Measurements from ENCODE around the gene HNRNPA1L2.
"Not testable (repeated sequence)": the region's sequence is repeated elsewhere in the genome, so short reads cannot be mapped to it uniquely, and the experiment has no call there.

The HNRNPA1L2 gene

GRCh38 chr13:52642131-52642530 is at the start of gene HNRNPA1L2:
Gene HNRNPA1L2 (plus strand): TSS chr13:52642431. CDS start chr13:52642493, 62 bp downstream.
- Mint-ChIP-seq H3K4me1 (no peaks in the 10 kb centered on the region), H3K27me3 (no peaks in the 10 kb centered on the region), H3K36me3 (ENCODE audit: insufficient read depth) (peaks cover 26% of the 10 kb centered on the region), H3K4me3 (no peak within 1 kb of the TSS), H3K9me3 (no peaks in the 10 kb centered on the region), H3K27ac (ENCODE audit: low read depth) (no peak within 1 kb of the TSS)
- DNase-seq (ENCODE audit: low spot score in 2 of 2) = no peak
- ATAC-seq (replicated peaks; ENCODE audit: extremely low read depth, poor library complexity, severe bottlenecking) = no peak

DNA sequence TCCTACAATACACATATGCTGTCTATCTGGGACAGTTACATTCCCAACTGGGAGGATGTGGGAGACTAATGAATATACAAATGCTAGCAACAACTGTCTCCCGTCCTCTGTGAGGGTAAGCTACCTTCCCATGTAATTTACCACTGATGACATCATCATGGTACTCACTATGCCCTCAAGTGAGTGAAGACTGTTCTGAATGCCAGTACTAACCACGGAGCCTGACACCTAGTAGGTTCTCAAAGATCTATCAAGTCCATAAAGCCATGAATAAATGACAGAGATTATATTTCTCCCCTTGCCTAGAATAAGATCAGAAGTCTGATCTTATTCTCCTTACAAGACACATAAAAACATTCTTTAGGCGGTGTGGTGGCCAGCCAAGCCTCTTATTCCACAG is 49.1 kb upstream of the HNRNPA1L2 start:
- not testable (repeated sequence) for H3K27ac Mint-ChIP-seq (ENCODE audit: low read depth); DNase-seq (ENCODE audit: low spot score in 2 of 2); H3K9me3 Mint-ChIP-seq; H3K4me3 Mint-ChIP-seq; H3K4me1 Mint-ChIP-seq; ATAC-seq (replicated peaks; ENCODE audit: extremely low read depth, poor library complexity, severe bottlenecking); H3K36me3 Mint-ChIP-seq (ENCODE audit: insufficient read depth)
- peaks cover 92% of the 10 kb centered on the region for H3K27me3 Mint-ChIP-seq

DNA sequence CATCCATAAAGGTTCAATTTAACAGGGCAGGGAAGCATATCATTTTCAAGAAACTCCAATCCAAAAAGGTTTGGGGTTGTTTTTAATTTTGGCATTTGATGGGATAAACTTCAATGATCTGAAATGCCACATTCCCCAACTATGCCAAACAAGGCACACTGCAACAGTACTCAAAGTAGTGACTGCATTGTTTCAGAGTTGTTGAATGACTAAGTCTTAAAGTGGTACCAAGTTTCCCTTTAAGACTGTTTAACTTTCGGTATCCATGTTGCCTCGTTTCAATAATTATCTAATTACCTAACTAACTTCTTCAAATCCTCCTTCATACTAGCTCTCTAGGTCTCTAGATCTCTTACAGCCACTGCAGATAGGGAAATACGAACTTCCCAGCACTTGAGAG is 48.4 kb upstream of the HNRNPA1L2 start:
- H3K27ac Mint-ChIP-seq (ENCODE audit: low read depth); H3K4me1 Mint-ChIP-seq; H3K36me3 Mint-ChIP-seq (ENCODE audit: insufficient read depth); ATAC-seq (replicated peaks; ENCODE audit: extremely low read depth, poor library complexity, severe bottlenecking); H3K9me3 Mint-ChIP-seq; DNase-seq (ENCODE audit: low spot score in 2 of 2); H3K4me3 Mint-ChIP-seq: not testable (repeated sequence)
- H3K27me3 Mint-ChIP-seq = peaks cover 88% of the 10 kb centered on the region

GRCh38 chr13:52594295-52594694 is 47.9 kb upstream of the HNRNPA1L2 start:
- H3K36me3 Mint-ChIP-seq (ENCODE audit: insufficient read depth); DNase-seq (ENCODE audit: low spot score in 2 of 2); H3K27ac Mint-ChIP-seq (ENCODE audit: low read depth); H3K4me3 Mint-ChIP-seq; H3K9me3 Mint-ChIP-seq; ATAC-seq (replicated peaks; ENCODE audit: extremely low read depth, poor library complexity, severe bottlenecking); H3K4me1 Mint-ChIP-seq: not testable (repeated sequence)
- H3K27me3 Mint-ChIP-seq = peaks cover 88% of the 10 kb centered on the region

- H3K4me1 Mint-ChIP-seq = no peaks in the 10 kb centered on the region
- peaks cover 68% of the 10 kb centered on the region for H3K27me3 Mint-ChIP-seq
- no peak for ATAC-seq (replicated peaks; ENCODE audit: extremely low read depth, poor library complexity, severe bottlenecking)
- no peak for DNase-seq (ENCODE audit: low spot score in 2 of 2)
- no peak overlapping the region for H3K4me3 Mint-ChIP-seq
- H3K27ac Mint-ChIP-seq (ENCODE audit: low read depth) = no peak overlapping the region
- H3K9me3 Mint-ChIP-seq = no peaks in the 10 kb centered on the region
- peaks cover 2% of the 10 kb centered on the region for H3K36me3 Mint-ChIP-seq (ENCODE audit: insufficient read depth)
These were observed 44.6 kb upstream of the HNRNPA1L2 start for GRCh38 chr13:52597676-52598075.

DNA sequence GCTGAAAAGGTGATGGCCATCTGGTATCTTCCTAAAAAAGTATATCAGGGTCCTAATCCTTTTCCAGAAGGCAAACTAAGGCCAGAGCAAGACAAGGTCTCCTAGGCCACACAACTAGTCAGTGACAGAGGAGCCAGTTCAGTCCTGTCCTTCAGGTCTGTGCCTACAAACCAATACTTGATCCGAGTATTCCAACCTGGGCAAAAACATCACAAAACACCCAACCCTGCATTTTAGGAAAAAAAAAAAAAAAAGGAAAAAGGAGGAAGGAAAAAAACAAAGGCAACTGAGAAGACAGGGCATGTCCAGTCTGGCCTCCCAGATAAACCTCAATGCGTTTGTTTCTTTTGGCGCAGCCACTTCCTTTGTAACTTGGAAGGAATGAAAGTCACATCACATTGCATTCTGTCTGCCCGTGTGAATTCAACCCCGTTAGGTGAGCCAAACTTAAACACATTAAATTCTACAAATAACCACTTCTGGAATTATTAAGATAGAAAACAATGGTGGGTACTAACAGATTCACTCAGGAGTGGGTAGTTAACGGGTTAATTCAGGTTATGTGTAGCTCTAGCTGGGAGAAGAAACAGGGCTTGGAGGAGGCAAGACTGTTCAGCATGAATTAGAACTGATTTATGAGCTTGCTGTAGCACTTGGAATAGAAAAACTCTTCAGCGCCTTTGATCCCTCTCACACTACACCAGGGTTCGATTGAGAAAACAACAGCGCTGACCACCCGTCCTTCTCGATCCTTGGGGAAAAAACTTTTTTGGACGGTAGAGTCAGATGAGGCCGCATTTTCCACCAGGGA is 43.0 kb upstream of the HNRNPA1L2 start:
- H3K27ac Mint-ChIP-seq (ENCODE audit: low read depth) = no peak overlapping the region
- peak overlapping the region; percentile 54 for H3K4me3 Mint-ChIP-seq
- ATAC-seq (replicated peaks; ENCODE audit: extremely low read depth, poor library complexity, severe bottlenecking) (no peak), DNase-seq (ENCODE audit: low spot score in 2 of 2) (no peak)
- no peaks in the 10 kb centered on the region for H3K9me3 Mint-ChIP-seq
- H3K36me3 Mint-ChIP-seq (ENCODE audit: insufficient read depth) = peaks cover 2% of the 10 kb centered on the region
- no peaks in the 10 kb centered on the region for H3K4me1 Mint-ChIP-seq
- H3K27me3 Mint-ChIP-seq = peaks cover 61% of the 10 kb centered on the region

GRCh38 chr13:52599848-52600603 is 42.2 kb upstream of the HNRNPA1L2 start:
- Mint-ChIP-seq H3K27me3 (peaks cover 54% of the 10 kb centered on the region), H3K9me3 (no peaks in the 10 kb centered on the region), H3K27ac (ENCODE audit: low read depth) (no peak overlapping the region), H3K36me3 (ENCODE audit: insufficient read depth) (peaks cover 2% of the 10 kb centered on the region), H3K4me3 (peak overlapping the region; percentile 54), H3K4me1 (no peaks in the 10 kb centered on the region)
- ATAC-seq (replicated peaks; ENCODE audit: extremely low read depth, poor library complexity, severe bottlenecking) (no peak), DNase-seq (ENCODE audit: low spot score in 2 of 2) (no peak)

DNA sequence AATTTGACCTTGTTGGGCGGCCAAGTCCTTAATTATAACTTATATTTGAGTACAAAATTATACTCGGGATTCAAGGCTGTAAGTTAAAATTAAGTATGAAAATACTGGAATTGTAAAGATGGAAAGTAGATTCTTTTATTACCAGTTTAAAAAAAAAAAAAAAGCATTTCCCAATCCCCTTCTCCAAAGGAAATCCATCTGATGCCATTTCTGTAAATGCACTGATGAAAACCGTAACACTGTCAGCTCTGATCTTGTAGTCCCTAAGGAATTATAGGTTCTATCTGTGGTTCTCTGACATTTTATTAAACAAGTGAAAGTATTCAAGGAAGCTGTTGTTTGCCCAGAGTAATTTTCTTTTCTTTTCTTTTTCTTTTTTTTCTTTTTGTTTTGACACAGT is 41.6 kb upstream of the HNRNPA1L2 start:
- ATAC-seq (replicated peaks; ENCODE audit: extremely low read depth, poor library complexity, severe bottlenecking) = no peak
- no peaks in the 10 kb centered on the region for H3K4me1 Mint-ChIP-seq
- peaks cover 2% of the 10 kb centered on the region for H3K36me3 Mint-ChIP-seq (ENCODE audit: insufficient read depth)
- H3K4me3 Mint-ChIP-seq = no peak overlapping the region
- no peak overlapping the region for H3K27ac Mint-ChIP-seq (ENCODE audit: low read depth)
- H3K27me3 Mint-ChIP-seq = peaks cover 47% of the 10 kb centered on the region
- no peak for DNase-seq (ENCODE audit: low spot score in 2 of 2)
- no peaks in the 10 kb centered on the region for H3K9me3 Mint-ChIP-seq

- H3K36me3 Mint-ChIP-seq (ENCODE audit: insufficient read depth); DNase-seq (ENCODE audit: low spot score in 2 of 2); H3K4me3 Mint-ChIP-seq; H3K4me1 Mint-ChIP-seq; H3K9me3 Mint-ChIP-seq; ATAC-seq (replicated peaks; ENCODE audit: extremely low read depth, poor library complexity, severe bottlenecking); H3K27ac Mint-ChIP-seq (ENCODE audit: low read depth): not testable (repeated sequence)
- H3K27me3 Mint-ChIP-seq = peaks cover 24% of the 10 kb centered on the region
These were observed 38.9 kb upstream of the HNRNPA1L2 start for GRCh38 chr13:52603316-52603715.

- H3K27me3 Mint-ChIP-seq = peaks cover 21% of the 10 kb centered on the region
- not testable (repeated sequence) for H3K9me3 Mint-ChIP-seq; H3K36me3 Mint-ChIP-seq (ENCODE audit: insufficient read depth); H3K4me3 Mint-ChIP-seq; ATAC-seq (replicated peaks; ENCODE audit: extremely low read depth, poor library complexity, severe bottlenecking); H3K27ac Mint-ChIP-seq (ENCODE audit: low read depth); DNase-seq (ENCODE audit: low spot score in 2 of 2)
- H3K4me1 Mint-ChIP-seq = peaks cover 10% of the 10 kb centered on the region
These were observed 36.1 kb upstream of the HNRNPA1L2 start for GRCh38 chr13:52606126-52606525.

- peaks cover 10% of the 10 kb centered on the region for H3K4me1 Mint-ChIP-seq
- not testable (repeated sequence) for ATAC-seq (replicated peaks; ENCODE audit: extremely low read depth, poor library complexity, severe bottlenecking); DNase-seq (ENCODE audit: low spot score in 2 of 2); H3K9me3 Mint-ChIP-seq; H3K36me3 Mint-ChIP-seq (ENCODE audit: insufficient read depth); H3K4me3 Mint-ChIP-seq
- peak overlapping the region; percentile 73 for H3K27ac Mint-ChIP-seq (ENCODE audit: low read depth)
- peaks cover 27% of the 10 kb centered on the region for H3K27me3 Mint-ChIP-seq
These were observed 35.4 kb upstream of the HNRNPA1L2 start for GRCh38 chr13:52606795-52607194.

DNA sequence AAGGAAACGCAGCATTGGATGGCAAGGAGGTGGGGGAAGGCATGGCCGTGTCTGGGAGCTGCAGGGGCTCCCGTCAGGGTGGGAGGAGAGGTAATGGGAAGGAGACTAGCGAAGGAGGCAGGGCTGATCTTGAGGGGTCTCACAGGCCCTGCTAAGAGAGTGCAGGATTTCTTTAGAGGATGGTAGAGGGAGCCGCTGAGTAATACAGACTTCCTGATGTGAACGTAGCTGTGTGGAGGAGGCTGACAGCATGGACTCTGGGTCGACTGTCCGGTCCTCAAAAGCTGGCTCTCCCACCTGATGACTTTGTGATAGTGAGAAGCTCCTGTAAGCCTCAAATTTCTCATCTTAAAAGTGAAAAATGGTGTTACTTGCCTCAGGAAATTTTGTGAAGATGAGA is 34.0 kb upstream of the HNRNPA1L2 start:
- DNase-seq (ENCODE audit: low spot score in 2 of 2); H3K27ac Mint-ChIP-seq (ENCODE audit: low read depth); H3K9me3 Mint-ChIP-seq; H3K36me3 Mint-ChIP-seq (ENCODE audit: insufficient read depth); H3K4me3 Mint-ChIP-seq; ATAC-seq (replicated peaks; ENCODE audit: extremely low read depth, poor library complexity, severe bottlenecking): not testable (repeated sequence)
- Mint-ChIP-seq H3K27me3 (peaks cover 16% of the 10 kb centered on the region), H3K4me1 (peaks cover 10% of the 10 kb centered on the region)
